Limb (tissue), 2 donors: ENCODE data around the gene NEURL2.

Experiments
- DNase-seq, 2 donors: peaks; one replicate each; pipeline ENCODE4 v3.0.0-alpha.2; 2016; ENCODE audit errors: extremely low spot score in 2 of 2

Gene NEURL2

DNA sequence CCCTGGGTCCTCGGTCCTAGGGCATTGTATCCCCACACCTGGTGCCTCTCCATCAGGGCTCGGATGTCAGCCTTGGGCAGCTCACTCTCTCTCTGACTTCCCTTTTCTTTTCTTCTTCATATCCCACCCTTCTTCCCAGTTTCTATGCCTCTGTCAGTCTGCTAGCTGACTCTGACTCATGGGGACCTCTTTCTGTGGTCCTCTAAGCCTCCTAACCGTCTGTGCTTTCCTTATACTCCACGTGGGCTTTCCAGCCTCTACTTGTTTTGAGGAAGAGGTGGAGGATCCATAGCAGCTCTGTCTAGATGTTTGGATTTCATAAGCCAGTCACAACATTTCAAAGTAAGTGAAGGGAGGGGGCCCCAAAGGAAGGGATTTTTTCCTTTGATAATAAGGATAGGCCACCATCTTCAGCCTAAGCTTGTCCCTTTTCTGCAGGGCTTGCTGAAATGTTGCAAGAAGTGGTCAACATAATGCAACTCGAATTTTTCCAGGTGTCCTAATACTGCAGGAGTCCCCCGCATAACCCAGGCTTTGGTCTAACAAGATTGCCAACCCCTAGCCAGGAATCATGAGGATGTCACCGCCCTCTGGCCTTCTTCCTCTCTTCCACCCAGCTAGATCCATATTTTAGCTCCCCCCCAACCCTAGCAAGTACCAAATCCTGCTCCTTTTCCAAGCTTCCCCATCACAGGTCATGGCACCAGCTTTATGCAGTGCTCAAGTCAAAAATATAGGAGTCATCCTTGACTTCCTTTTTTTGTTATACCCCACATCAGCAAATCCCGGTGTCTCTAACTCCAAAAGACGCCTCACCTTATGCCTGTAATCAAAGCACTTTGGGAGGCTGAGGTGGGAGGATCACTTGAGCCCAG, 29.7 kb upstream of the NEURL2 start:
- no peak for DNase-seq

DNA sequence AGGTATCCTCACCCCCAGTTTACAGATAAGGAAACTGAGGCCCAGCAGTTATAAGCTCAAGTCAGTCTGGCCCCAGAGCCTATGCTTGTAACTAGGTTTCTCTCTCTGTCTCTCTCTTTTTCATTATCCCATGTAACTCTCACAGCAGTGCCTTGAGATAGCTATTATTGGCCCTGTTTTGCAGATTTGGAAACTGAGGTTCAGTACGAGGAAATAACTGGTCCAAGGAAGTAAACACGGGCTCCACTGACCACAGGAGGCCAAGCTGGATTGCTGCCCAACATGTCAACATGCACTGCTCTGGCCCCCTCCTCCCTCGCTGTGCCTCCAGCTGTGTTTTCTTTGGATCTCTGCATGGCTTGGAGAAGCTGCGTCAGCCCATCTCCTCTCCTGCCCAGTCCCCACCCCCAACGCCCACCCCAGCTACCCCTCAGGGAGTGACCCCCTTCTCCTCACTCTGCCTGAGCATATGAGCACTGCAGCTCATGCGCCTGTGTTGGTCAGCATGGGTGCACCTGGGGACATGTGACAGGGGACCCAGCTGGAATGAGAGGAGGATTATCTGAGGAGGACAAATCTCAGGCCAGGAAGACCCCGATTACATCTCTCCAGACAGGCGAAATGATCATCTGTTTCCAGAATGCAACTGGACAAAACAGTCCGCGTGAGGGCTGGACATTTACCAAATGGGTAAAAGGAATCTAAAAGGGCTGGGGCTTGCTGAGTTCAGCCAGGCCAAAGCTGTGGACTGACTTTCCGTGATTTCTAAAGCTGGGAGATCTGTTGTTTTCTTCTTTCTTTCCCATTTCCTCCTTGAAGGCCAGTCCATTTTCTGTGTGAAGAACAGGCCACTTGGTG, 28.8 kb upstream of the NEURL2 start:
- DNase-seq, result peak in 1 of 2 donors; percentile 57

DNA sequence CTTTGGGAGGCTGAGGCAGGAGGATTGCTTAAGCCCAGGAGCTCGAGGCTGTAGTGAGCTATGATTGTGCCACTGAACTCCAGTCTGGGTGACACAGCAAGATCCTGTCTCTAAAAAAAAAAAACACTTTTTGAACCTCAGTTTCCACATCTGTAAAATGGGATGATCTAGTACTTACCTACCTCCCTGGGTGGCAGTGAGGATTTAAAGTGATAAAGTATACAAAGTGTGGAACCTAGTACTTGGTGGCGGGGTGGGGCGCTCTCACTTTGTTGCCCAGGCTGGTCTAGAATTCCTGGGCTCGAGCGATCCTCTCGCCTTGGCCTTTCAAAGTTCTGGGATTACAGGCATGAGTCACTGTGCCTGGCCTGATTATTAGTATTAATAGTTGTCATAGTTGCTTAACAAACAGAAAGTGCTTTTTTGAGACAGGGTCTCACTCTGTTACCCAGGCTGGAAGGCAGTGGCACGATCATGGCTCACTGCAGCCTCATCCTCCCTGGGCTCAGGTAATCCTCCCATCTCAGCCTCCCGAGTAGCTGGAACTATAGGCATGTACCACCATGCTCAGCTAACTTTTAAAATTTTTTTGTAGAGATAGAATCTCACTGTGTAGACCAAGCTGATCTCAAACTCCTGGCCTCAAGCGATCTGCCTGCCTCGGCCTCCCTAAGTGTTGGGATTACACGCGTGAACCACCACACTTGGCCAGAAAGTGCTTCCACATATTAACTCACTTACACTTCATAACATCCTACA, 27.9 kb upstream of the NEURL2 start:
- DNase-seq, result no peak

DNA sequence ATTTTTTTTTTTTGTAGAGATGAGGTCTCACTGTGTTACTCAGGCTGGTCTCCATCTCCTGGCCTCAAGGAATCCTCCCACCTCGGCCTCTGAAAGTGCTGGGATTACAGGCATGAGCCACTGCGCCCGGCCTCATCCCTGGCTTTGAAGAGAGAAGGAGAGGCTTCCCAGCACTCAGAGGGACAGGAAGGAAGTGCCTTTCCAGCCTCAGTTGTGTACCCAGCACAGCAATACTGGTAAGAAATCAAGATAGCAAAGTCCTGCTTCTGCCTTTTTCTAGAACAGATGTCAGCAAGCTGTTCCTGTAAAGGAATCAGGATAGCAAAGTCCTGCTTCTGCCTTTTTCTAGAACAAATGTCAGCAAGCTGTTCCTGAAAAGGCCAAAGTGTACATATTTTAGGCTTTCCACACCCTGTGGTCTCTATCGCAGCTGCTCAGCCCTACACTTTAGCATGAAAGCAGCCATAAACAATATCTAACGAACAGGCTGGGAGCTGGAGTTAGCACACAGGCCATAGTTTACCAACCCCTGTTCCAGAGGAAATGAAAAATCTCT, 27.3 kb upstream of the NEURL2 start:
- DNase-seq, result no peak

DNA sequence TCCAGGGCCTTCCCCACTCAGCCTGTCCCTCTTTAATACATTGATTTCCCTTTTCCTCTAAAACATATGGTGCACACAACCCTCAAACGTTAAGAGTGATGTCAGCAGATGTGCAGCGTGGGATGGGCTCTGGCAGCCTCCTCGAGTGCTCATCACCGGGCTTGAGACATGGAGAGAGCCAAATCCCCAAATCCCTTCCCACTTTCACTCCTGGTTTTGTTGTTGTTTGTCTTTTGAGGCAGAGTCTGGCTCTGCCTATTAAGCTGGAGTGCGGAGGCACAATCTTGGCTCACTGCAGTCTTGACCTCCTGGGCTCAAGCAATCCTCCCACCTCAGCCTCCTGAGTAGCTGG, 26.8 kb upstream of the NEURL2 start:
- peak; percentile 54 to 62 for DNase-seq

DNA sequence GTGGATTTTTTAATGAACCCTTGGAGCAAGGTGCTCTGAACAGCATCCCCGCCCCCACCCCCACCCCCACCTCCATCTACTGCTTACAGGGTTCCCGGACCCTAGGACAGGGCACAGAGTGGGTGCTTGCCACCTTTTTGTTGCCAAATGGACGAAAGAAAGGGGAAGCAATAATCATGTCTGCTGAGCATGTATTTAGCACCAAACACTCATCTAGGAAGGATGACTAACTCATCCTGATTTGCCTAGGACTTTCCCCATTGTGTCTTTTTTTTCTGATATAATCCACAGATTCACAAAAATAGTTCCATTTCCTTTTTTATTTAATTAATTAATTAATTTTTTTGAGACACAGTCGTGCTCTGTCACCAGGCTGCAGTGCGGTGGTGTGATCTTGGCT, 22.1 kb upstream of the NEURL2 start:
- no peak for DNase-seq

DNA sequence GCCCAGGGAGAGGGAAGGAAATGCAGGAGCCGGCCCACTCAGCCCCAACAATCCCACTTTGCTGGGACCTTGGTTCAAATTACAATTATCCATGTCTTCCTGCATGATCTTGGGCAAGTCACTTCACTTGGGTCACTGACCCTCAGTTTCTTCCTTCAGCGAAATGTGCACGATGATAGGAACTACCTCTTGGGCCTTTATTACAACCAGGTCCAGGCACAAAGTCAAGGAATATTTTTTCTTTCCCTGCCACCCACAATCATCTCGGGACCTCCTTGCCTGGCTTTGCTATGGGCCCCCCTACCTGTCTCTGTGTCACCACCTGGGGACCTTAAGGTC, 21.3 kb upstream of the NEURL2 start:
- no peak for DNase-seq

DNA sequence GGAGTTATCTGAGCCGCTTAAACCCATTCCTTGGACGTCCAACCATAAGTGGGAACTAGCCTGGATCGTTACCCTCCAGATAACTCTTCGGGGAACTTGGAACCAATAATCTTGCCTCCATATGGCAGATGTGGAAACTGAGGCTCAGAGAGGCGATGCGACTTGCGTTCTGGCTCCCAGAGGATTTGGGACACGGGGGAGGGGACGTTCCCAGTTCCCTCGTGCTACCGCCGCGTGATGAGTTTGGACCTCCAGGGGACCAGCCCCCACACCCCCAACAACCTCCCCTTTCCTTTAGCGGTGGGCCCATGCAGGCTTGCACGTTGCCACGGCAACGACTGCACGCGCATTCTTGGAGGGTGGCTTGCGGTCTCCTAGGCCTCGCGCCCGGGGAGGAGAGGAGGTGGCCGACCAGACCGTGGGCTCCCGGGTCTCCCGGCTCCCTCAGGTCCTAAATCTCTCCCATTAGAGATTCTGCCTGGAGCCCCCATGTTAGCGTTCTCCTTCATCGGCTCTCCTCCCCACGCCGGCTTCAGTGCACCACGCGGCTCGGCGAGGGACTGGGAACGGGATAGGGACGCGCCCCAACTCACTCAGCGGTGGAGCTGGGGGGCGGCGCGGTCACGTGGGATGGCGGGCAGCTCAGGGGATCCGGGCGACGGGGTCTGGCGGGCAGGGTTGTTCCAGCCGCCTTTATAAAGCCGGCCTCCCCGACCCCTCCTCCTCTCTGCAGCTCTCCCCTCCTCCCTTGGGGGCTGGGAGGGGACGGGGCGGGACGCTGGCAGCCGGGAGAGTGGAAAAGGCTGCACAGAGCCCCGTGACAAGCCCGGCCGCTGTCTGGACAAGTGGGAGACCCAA, 20.7 kb upstream of the NEURL2 start, which contains the start of gene PLTP:
TSS of gene PLTP (minus strand) at position 670 of the 858 bp plus-strand sequence. CDS start 703 bp downstream, outside the sequence.
- peak; percentile 34 to 84 for DNase-seq

DNA sequence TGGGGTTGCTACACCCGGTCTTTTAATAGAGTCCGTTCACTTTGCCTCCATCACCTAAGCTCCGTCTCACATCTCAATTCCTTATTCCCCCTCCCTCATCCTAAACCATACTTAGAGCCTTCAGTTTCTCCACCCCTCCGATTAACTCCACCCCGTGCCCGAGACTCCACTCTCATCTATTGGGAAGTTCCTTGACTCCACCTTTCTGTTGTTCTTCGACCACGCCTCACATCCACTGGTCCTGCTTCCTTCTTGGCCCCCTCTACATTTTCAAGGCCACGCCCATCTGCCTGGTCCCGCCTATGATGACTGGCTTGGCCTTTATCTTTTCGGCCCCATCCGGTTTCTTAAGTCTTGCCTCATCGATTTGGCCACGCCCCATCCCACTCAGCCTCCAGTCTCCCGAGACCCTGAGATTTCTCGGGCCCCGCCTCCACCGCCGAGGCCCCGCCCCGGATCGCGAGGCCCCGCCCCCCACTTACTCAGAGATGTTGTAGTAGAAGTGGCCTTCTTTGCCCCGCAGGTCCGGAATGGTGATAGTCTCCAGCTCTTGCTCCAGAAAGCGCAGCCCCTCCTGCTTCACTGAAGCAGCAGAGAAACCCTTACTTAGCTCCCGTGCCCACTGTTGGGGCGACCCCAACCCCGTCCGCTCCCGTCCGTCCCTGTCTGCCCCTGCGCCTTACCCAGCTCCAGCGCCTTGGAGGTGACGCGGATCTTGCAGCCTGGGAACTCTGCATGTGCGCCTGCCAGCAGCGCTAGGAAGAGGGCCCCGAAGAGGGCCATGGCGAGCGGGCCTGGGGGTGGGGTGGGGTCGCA, 19.9 kb upstream of the NEURL2 start:
- DNase-seq, result peak; percentile 88 to 93

DNA sequence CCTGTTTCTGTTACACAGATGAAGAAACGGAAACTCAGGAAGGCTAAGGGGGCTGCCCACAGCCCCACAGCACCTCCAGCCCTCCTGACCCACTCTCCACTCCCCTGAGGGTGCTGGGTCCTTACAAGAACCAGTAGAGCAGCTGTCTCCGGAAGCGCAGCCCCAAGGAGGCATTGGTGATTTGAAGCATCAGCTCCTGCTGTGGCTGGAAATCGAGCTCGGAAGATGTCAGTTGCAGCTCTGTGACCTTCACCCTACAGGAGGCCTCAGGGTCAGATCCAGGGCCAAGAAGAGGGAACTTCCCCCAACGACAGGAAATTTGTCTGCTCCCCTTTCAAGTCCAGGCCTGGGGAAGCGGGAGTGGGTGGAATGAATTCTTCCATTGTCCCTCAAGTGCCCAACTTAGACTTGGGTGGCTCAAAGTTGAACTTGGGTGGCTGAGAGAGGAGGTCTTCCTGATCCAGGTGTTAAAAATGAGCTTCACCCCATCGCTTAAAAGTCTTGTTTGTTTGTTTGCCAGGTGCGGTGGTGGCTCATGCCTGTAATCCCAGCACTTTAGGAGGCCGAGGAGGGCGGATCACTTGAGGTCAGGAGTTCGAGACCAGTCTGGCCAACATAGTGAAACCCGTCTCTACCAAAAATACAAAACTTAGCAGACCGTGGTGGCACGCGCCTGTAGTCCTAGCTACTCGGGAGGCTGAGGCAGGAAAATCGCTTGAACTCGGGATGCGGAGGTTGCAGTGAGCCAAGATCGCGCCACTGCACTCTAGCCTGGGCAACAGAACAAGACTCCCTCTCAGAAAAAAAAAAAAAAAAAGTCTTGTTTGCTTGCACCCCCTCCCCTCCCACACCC, 19.0 kb upstream of the NEURL2 start:
- DNase-seq, result no peak

DNA sequence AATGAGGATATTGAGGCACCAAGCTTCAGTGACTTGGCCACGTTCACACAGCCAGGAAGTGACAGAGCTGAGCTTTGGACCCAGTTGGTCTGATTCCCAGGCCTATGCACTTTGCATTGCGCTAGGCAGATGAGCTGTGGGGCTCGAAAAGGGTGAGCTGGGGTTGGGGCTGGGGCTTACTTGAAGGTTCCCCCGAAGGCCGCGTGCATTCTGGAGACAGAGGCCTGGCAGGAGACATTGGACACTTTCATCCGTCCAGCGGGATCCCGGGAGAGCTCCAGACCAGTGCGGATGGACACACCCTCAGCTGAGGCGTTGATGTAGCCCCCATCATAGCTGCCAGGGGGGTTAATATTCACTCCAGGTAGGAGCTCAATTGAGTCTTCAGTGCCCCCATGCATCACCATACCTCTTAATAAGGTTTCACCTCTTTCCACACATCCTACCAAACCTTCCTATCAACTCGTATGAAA, 18.4 kb upstream of the NEURL2 start:
- DNase-seq, result no peak

DNA sequence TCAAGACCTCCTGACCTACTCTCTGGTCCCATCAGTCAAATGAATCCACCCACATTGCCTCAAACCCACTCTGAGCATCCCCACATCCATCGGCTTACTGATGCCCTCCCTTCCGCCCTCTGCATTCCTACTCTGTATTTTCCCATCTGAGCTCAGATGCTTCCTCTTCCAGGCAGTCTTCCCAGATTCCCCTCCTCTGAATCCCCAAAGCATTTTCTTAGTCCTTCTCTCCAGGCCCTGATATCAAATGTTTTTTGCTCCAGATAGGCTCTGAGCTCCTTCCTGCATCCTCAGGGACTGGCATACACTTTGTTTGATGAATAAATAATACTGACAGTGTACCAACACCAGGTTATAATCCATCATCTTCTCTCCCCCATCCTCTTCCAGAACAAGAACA, 17.1 kb upstream of the NEURL2 start:
- DNase-seq, result no peak

DNA sequence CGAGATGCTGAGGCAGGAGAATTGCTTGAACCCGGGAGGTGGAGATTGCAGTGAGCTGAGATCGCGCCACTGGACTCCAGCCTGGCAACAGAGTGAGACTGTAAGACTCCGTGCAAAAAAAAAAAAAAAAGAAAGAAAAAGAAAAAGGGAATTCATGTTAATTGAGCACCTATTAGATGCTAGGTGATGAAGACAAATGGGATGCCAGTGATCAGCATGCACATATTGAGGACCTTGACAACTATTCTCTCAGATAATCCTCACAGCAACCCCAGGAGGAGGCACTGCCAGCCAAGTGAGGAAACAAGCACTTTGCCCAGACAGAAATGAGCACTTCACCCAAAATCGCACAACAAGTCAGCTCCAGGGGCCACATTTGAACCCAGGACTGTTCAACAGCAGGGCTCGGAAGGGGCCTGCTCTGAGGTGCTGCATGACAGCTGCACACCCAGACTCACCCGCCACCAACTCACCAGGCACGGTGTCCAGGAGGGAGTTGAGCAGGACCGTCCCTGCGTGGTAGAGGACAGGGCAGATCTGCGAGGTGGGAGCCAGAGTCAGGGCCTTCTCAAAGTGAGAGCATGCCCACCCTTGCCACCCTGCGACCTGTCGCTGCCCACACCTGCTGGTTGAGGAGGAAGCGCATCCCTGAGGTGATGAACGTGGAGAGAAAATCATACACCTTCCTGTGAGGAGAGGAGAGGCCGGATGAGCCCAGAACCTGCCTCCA, 16.4 kb upstream of the NEURL2 start:
- DNase-seq, result no peak

DNA sequence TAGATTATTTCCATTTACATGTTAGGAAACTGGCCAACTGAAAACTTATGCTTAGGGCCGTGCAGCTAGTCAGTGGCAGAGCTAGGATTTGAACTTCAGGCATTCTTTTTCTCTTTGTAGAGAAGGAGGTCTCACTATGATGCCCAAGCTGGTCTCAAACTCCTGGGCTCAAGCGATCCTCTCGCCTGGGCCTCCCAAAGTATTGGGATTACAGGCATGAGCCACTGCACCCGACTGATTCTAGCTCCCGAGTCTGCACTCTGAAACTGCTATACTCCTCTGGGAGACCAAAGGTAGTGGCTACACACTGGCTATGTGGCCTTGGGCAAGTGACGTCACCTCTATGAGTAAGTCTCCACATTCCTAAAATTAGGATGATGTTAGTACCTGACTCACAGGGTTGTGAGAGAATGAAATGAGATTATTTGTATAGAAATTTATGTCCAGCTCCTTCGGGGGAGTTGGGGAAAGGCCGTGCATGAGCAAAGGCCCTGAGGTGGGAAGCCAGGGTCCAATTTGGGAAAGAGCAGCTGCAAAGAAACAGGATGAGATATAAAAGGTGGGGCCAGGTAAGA, 14.6 kb upstream of the NEURL2 start:
- no peak for DNase-seq

DNA sequence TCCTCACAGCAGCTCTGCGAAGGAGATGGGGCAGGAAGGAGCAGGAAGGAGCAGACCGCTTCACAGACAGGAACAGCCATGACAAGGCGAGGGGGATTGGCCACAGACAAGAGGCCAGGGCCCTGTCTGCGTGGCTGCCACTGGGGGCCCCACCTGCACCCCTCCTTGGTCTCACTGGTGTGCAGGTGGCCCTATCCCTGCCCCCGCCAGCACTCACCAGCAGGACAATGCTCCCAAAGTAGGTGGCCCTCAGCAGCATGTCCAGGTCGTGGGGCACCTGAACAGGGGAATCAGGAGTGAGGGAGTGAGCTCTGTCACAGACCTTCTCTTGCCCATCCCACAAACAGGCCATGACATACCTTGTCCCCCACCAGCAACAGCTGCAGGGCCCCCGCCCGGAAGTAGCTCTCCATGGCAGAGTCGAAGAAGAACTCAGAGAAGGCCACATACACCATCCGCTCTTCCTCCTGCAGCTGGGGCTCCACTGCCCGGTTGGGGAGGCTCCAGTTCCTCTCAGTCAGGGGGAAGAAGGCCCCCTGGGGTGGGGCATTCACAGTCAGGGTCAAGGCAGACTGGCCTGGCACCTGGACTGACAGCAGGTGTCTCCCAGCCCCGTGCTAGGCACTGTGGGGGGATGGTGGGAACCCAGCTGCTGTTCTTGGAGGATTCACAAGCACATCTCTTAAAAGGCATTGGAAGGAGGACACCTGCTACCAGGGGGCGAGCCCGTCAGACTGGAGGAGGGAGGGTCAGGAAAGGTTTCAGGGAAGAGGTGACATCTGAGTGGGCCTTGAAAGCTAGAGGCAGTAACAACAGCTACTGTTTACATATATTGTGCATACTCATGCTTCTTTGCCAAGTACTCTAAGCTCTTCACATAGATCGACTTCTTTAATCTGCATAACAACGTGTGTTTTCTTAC, 13.8 kb upstream of the NEURL2 start:
- DNase-seq, result no peak

DNA sequence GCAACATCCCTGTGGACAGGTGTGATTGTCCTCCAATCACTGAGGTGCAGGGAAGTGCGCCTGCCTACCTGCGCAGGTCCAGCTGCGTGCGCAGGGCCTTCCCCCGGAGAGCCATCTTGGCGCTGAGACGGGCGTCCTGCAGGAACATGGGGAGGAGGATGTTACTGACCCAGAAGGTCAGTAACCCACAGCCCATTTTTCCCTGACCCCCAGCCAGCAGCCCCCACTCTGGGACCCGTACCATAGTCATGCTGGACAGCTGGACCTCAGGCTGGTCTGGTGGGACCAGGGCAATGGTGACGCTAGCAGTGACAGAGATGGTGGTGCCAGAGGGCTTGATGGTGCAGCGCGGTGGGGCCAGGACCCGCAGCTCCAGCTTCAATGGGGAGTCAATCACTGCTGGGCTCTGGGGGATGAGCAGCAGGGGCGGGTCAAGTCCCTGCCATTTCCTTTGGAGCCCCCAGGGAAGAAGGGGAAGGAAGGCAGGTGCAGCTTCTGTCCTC, 11.2 kb upstream of the NEURL2 start:
- no peak for DNase-seq
